ENCODE results near the gene CCL27. TPM values are rescaled to one million over a fixed set of nuclear protein-coding genes. Genes with fewer than 3 reads are reported as not detected.

Gene CCL27
- total and polyA plus RNA-seq, 10 of the 15 experiments (the other 5 are each of a cell fraction or from before 2014, with no cell fraction given): 0.45 TPM; not detected in 9

GRCh38 chr9:34633851-34634550 lies 28.5 kb downstream of the CCL27 start:
- POLR2A ChIA-PET: interaction anchor here (1.1 kb wide), 1 partner anchor 14 kb away, joined by 4 read pairs; no protein-coding TSS in a partner anchor
- Histone ChIP-seq H3K27me3 (replicated peaks in 1 of 2; ENCODE audit: control insufficient read depth in 2 of 2, insufficient read depth in 2 of 2, low read length in 1 of 2) (peaks cover 6 to 8% of the 10 kb centered on the region in 2 experiments; a peak in 3 of 4 replicates), H3K4me1 (ENCODE audit: control insufficient read depth, insufficient read depth, low read length) (peaks cover 4% of the 10 kb centered on the region), H3K9ac (ENCODE audit: control insufficient read depth, insufficient read depth, low read length) (no peak overlapping the region), H3K27ac (ENCODE audit: control insufficient read depth, insufficient read depth) (no peak overlapping the region), H4K20me1 (ENCODE audit: control insufficient read depth, insufficient read depth) (no peaks in the 10 kb centered on the region; the same call in none of the 2 replicates), H3K4me2 (ENCODE audit: control insufficient read depth, insufficient read depth) (no peak overlapping the region), H3K36me3 (ENCODE audit: control insufficient read depth in 2 of 2, insufficient read depth in 2 of 2, low read length in 1 of 2) (peaks cover 2 to 6% of the 10 kb centered on the region in 2 experiments; a peak in 3 of 4 replicates), H2AFZ (ENCODE audit: control insufficient read depth, low read depth, low read length) (no peak overlapping the region), H3K9me3 (replicated peaks; ENCODE audit: control insufficient read depth, insufficient read depth, low read length) (no peaks in the 10 kb centered on the region), H3K4me3 (no peak overlapping the region), H3K79me2 (ENCODE audit: control insufficient read depth, insufficient read depth, low read length) (peaks cover 15% of the 10 kb centered on the region)
- FAIRE-seq (peak; percentile 76), ATAC-seq (peak; percentile 51), DNase-seq (ENCODE audit: low read depth, low spot score) (no peak)
- intact Hi-C loops (cut with micrococcal nuclease; ENCODE audit: unreplicated experiment): loop anchor here (1.0 kb wide), 1 partner anchor 22 kb away; the partner anchor contains the start of gene RPP25L
- no TSS peak for BruUV-seq (replicated peaks)
- RAD21 ChIA-PET (ENCODE audit: unreplicated experiment): interaction anchor here (0.5 to 1.6 kb wide), 12 partner anchors 8 to 1020 kb away, joined by 3 to 8 read pairs (median 3); partner anchors contain the start of genes DCTN3 and GALT
- 0% methylated on average over 3 of the region's 3 CpGs for WGBS (ENCODE audit: insufficient coverage, insufficient replicate concordance, low lambda C conversion rate, missing lambda C conversion rate)
- CTCF ChIA-PET: interaction anchor here (0.5 to 8.3 kb wide), 33 partner anchors 9 to 855 kb away, joined by 3 to 118 read pairs (median 4); partner anchors contain the start of genes DCTN3, GALT and RPP25L
- in situ Hi-C loops (cut with MboI): no loop called here
- SMC1A ChIA-PET (ENCODE audit: uncharacterized antibody, unreplicated experiment): interaction anchor here (0.7 to 2.6 kb wide), 15 partner anchors 8 to 257 kb away, joined by 3 to 13 read pairs (median 4); partner anchors contain the start of genes DCTN3, GALT, MYORG and RPP25L
- no peak for TF ChIP-seq MEF2A (IDR thresholded peaks at IDR 0.05; ENCODE audit: insufficient read depth, low read depth, low read length)
- no peak for TF ChIP-seq ZNF207 (IDR thresholded peaks at IDR 0.05; ENCODE audit: borderline replicate concordance)
- no peak for TF ChIP-seq BCL11A (IDR thresholded peaks at IDR 0.05; ENCODE audit: low read depth, low read length)
- TF ChIP-seq, protein P1, sequence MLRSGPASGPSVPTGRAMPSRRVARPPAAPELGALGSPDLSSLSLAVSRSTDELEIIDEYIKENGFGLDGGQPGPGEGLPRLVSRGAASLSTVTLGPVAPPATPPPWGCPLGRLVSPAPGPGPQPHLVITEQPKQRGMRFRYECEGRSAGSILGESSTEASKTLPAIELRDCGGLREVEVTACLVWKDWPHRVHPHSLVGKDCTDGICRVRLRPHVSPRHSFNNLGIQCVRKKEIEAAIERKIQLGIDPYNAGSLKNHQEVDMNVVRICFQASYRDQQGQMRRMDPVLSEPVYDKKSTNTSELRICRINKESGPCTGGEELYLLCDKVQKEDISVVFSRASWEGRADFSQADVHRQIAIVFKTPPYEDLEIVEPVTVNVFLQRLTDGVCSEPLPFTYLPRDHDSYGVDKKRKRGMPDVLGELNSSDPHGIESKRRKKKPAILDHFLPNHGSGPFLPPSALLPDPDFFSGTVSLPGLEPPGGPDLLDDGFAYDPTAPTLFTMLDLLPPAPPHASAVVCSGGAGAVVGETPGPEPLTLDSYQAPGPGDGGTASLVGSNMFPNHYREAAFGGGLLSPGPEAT (IDR thresholded peaks at IDR 0.05; ENCODE audit: low read depth): no peak
- no peak for TF ChIP-seq NFYA (IDR thresholded peaks at IDR 0.05; ENCODE audit: borderline replicate concordance, low read depth, low read length)
- TF ChIP-seq POLR2A (IDR thresholded peaks at IDR 0.05; ENCODE audit: low read depth, low read length): no peak
- TF ChIP-seq, protein P2, sequence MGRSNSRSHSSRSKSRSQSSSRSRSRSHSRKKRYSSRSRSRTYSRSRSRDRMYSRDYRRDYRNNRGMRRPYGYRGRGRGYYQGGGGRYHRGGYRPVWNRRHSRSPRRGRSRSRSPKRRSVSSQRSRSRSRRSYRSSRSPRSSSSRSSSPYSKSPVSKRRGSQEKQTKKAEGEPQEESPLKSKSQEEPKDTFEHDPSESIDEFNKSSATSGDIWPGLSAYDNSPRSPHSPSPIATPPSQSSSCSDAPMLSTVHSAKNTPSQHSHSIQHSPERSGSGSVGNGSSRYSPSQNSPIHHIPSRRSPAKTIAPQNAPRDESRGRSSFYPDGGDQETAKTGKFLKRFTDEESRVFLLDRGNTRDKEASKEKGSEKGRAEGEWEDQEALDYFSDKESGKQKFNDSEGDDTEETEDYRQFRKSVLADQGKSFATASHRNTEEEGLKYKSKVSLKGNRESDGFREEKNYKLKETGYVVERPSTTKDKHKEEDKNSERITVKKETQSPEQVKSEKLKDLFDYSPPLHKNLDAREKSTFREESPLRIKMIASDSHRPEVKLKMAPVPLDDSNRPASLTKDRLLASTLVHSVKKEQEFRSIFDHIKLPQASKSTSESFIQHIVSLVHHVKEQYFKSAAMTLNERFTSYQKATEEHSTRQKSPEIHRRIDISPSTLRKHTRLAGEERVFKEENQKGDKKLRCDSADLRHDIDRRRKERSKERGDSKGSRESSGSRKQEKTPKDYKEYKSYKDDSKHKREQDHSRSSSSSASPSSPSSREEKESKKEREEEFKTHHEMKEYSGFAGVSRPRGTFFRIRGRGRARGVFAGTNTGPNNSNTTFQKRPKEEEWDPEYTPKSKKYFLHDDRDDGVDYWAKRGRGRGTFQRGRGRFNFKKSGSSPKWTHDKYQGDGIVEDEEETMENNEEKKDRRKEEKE (IDR thresholded peaks at IDR 0.05): no peak
- TF ChIP-seq MYB (IDR thresholded peaks at IDR 0.05; ENCODE audit: borderline replicate concordance, low read depth, low read length): no peak
- TF ChIP-seq, protein P3, sequence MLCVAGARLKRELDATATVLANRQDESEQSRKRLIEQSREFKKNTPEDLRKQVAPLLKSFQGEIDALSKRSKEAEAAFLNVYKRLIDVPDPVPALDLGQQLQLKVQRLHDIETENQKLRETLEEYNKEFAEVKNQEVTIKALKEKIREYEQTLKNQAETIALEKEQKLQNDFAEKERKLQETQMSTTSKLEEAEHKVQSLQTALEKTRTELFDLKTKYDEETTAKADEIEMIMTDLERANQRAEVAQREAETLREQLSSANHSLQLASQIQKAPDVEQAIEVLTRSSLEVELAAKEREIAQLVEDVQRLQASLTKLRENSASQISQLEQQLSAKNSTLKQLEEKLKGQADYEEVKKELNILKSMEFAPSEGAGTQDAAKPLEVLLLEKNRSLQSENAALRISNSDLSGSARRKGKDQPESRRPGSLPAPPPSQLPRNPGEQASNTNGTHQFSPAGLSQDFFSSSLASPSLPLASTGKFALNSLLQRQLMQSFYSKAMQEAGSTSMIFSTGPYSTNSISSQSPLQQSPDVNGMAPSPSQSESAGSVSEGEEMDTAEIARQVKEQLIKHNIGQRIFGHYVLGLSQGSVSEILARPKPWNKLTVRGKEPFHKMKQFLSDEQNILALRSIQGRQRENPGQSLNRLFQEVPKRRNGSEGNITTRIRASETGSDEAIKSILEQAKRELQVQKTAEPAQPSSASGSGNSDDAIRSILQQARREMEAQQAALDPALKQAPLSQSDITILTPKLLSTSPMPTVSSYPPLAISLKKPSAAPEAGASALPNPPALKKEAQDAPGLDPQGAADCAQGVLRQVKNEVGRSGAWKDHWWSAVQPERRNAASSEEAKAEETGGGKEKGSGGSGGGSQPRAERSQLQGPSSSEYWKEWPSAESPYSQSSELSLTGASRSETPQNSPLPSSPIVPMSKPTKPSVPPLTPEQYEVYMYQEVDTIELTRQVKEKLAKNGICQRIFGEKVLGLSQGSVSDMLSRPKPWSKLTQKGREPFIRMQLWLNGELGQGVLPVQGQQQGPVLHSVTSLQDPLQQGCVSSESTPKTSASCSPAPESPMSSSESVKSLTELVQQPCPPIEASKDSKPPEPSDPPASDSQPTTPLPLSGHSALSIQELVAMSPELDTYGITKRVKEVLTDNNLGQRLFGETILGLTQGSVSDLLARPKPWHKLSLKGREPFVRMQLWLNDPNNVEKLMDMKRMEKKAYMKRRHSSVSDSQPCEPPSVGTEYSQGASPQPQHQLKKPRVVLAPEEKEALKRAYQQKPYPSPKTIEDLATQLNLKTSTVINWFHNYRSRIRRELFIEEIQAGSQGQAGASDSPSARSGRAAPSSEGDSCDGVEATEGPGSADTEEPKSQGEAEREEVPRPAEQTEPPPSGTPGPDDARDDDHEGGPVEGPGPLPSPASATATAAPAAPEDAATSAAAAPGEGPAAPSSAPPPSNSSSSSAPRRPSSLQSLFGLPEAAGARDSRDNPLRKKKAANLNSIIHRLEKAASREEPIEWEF (IDR thresholded peaks at IDR 0.05; ENCODE audit: insufficient replicate concordance, low read depth, low read length): no peak
